A549 (cell line): ENCODE measurements around the gene OSBPL3. TPM values are rescaled to one million over a fixed set of nuclear protein-coding genes. Genes with fewer than 3 reads are reported as not detected.

Experiments
- ATAC-seq, 2 experiments: fragments of 200-7000 bp in 1 of 2; fragments of >200 bp in 1 of 2; cut with Nextera tagmentation in 1 of 2; cut with Tn5 transposase in 1 of 2; 3 replicates each; pipeline versions ENCODE4 v1.8.0 to v1.9.1; 2018 to 2020; ENCODE audit warnings: mild to moderate bottlenecking in 1 of 2, moderate library complexity in 1 of 2
- CTCF ChIA-PET: fragments of 300-600 bp; sonication (Branson Sonifier 250); formaldehyde crosslinking; extraction: SDS; loops from one replicate; lab custom pipeline; 2021; ENCODE audit warnings: antibody characterized with exemption, inconsistent platforms; lab: Yijun Ruan, JAX
- POLR2A ChIA-PET: fragments of 350-600 bp; formaldehyde crosslinking; extraction: SDS; loops from one replicate; lab custom pipeline; 2021; ENCODE audit warnings: antibody characterized with exemption, inconsistent platforms; lab: Yijun Ruan, JAX
- DNase-seq, 2 experiments: peaks; one replicate each; pipeline versions ENCODE4 v3.0.0 to v3.0.0-alpha.2; 2011 to 2016; ENCODE audit warnings: low read depth in 1 of 2, low spot score in 1 of 2
- FAIRE-seq: peaks from 2 replicates; lab custom pipeline; 2011; peaks lifted over from hg19 to GRCh38; lab: Jason Lieb, UNC
- H3K27ac ChIP-seq, 2 experiments: fragments of >200 bp; sonication (Bioruptor Twin); formaldehyde crosslinking; 3 replicates each; pipeline ENCODE4 v1.5.1; 2016 to 2017
- H3K4me1 ChIP-seq: fragments of >200 bp; sonication (Bioruptor Twin); formaldehyde crosslinking; 3 replicates; pipeline ENCODE4 v1.6.1; 2016
- H3K4me2 ChIP-seq: fragments of >200 bp; sonication (Bioruptor Twin); formaldehyde crosslinking; 3 replicates; pipeline ENCODE4 v1.6.1; 2016
- H3K4me3 ChIP-seq: fragments of >200 bp; sonication (Bioruptor Twin); formaldehyde crosslinking; 3 replicates; pipeline ENCODE4 v1.5.1; 2016
- H3K9me3 ChIP-seq: fragments of >200 bp; sonication (Bioruptor Twin); formaldehyde crosslinking; 3 replicates; pipeline ENCODE4 v1.6.1; 2016
- ATOH8 ChIP-seq: fragments of 250-450 bp; sonication (Bioruptor Pico); IDR thresholded peaks from 2 replicates; pipeline ENCODE4 v1.5.0; 2020; ENCODE audit warnings: low read depth, mild to moderate bottlenecking, moderate library complexity
- BCL3 ChIP-seq: fragments of >200 bp; sonication (Bioruptor Twin); formaldehyde crosslinking; IDR thresholded peaks from 3 replicates; pipeline ENCODE4 v1.6.1; 2016
- CEBPB ChIP-seq, 2 experiments: fragments of >200 bp in 1 of 2; sonication (Bioruptor Twin) in 1 of 2; formaldehyde crosslinking in 1 of 2; IDR thresholded peaks; 2 replicates each; pipeline ENCODE4 v1.6.1; 2012 to 2016
- CHD4 ChIP-seq: fragments of 200-600 bp; sonication (generic); IDR thresholded peaks from 2 replicates; pipeline ENCODE4 v1.6.1; 2016; ENCODE audit warnings: antibody characterized with exemption, mild to moderate bottlenecking, borderline replicate concordance
- E2F6 ChIP-seq: IDR thresholded peaks from 2 replicates; pipeline ENCODE4 v1.6.1; 2012; ENCODE audit warnings: low read depth, borderline replicate concordance
- EP300 ChIP-seq, 2 experiments: fragments of >200 bp; sonication (Bioruptor Twin); formaldehyde crosslinking; IDR thresholded peaks; 2 replicates in 1 of 2; 3 replicates in 1 of 2; pipeline ENCODE4 v1.6.1; 2016 to 2017
- ESRRA ChIP-seq: fragments of 150-350 bp; IDR thresholded peaks from 2 replicates; pipeline ENCODE4 v1.6.1; 2014; ENCODE audit warnings: mild to moderate bottlenecking, low read length, borderline replicate concordance
- FOSL2 ChIP-seq, 2 experiments: fragments of 450-650 bp in 1 of 2; fragments of >200 bp in 1 of 2; sonication (Bioruptor Twin) in 1 of 2; formaldehyde crosslinking; IDR thresholded peaks; 2 replicates each; pipeline versions ENCODE4 v1.5.0 to v1.6.1; 2016 to 2020; ENCODE audit warnings: mild to moderate bottlenecking in 1 of 2, moderate library complexity in 1 of 2
- GATA3 ChIP-seq: IDR thresholded peaks from 2 replicates; pipeline ENCODE4 v1.6.1; 2012; ENCODE audit warnings: borderline replicate concordance
- HDAC2 ChIP-seq: fragments of 200-600 bp; sonication (generic); IDR thresholded peaks from 2 replicates; pipeline ENCODE4 v1.6.1; 2016
- HOXB13 ChIP-seq: fragments of 250-450 bp; sonication (Bioruptor Pico); IDR thresholded peaks from 2 replicates; pipeline ENCODE4 v1.5.0; 2020; ENCODE audit warnings: low read depth, mild to moderate bottlenecking, moderate library complexity
- HOXB5 ChIP-seq: fragments of 250-450 bp; sonication (Bioruptor Pico); IDR thresholded peaks from 2 replicates; pipeline ENCODE4 v1.5.0; 2020; ENCODE audit warnings: mild to moderate bottlenecking, moderate library complexity
- KDM1A ChIP-seq: fragments of 200-600 bp; sonication (generic); IDR thresholded peaks from 2 replicates; pipeline ENCODE4 v1.6.1; 2016; ENCODE audit warnings: low read depth, mild to moderate bottlenecking
- KDM5A ChIP-seq: fragments of 200-600 bp; sonication (generic); IDR thresholded peaks from 2 replicates; pipeline ENCODE4 v1.6.1; 2016; ENCODE audit warnings: antibody characterized with exemption, mild to moderate bottlenecking
- MAFK ChIP-seq: fragments of 450-650 bp; IDR thresholded peaks from 2 replicates; pipeline ENCODE4 v1.6.1; 2014; ENCODE audit not compliant: partially characterized antibody
- MYC ChIP-seq: IDR thresholded peaks from 2 replicates; pipeline ENCODE4 v1.6.1; 2012; ENCODE audit warnings: mild to moderate bottlenecking, inconsistent platforms, low read length, improper control_type of control experiment, borderline replicate concordance
- NFE2L2 ChIP-seq: fragments of 150-350 bp; conservative IDR thresholded peaks from 2 replicates; pipeline ENCODE4 v1.6.1; 2014; ENCODE audit warnings: low read length
- NPAS2 ChIP-seq: fragments of 250-450 bp; sonication (Bioruptor Pico); IDR thresholded peaks from 2 replicates; pipeline ENCODE4 v1.8.0; 2022; ENCODE audit warnings: mild to moderate bottlenecking, moderate library complexity, borderline replicate concordance
- PHF8 ChIP-seq: fragments of 200-600 bp; sonication (generic); IDR thresholded peaks from 2 replicates; pipeline ENCODE4 v1.6.1; 2016; ENCODE audit warnings: low read depth, mild to moderate bottlenecking, antibody characterized with exemption, moderate library complexity, borderline replicate concordance
- POLR2A ChIP-seq: IDR thresholded peaks from 2 replicates; pipeline ENCODE4 v1.6.1; 2012; ENCODE audit warnings: mild to moderate bottlenecking, low read length
- RAD21 ChIP-seq, 2 experiments: fragments of >200 bp in 1 of 2; sonication (Bioruptor Twin) in 1 of 2; formaldehyde crosslinking in 1 of 2; IDR thresholded peaks in 1 of 2; conservative IDR thresholded peaks in 1 of 2; 2 replicates in 1 of 2; 3 replicates in 1 of 2; pipeline ENCODE4 v1.6.1; 2012 to 2018; ENCODE audit warnings: inconsistent platforms in 1 of 2
- RARB ChIP-seq: fragments of 250-450 bp; sonication (Bioruptor Pico); IDR thresholded peaks from 2 replicates; pipeline ENCODE4 v1.8.0; 2021; ENCODE audit warnings: mild to moderate bottlenecking, moderate library complexity
- RCOR1 ChIP-seq: fragments of 150-350 bp; IDR thresholded peaks from 2 replicates; pipeline ENCODE4 v1.6.1; 2014; ENCODE audit warnings: antibody characterized with exemption, low read length, low read depth
- TFCP2L1 ChIP-seq: fragments of 250-450 bp; sonication (Bioruptor Pico); IDR thresholded peaks from 2 replicates; pipeline ENCODE4 v1.5.0; 2021; ENCODE audit warnings: mild to moderate bottlenecking
- USF2 ChIP-seq: fragments of 450-650 bp; IDR thresholded peaks from 2 replicates; pipeline ENCODE4 v1.6.1; 2014; ENCODE audit warnings: antibody characterized with exemption
- WGBS: methylation state at CpG from one replicate; pipeline ENCODE4 v1.1.6; 2017; ENCODE audit errors: missing lambda C conversion rate; 5-methylcytosine and 5-hydroxymethylcytosine counted together
- polyA plus RNA-seq, 4 experiments: library from polyadenylated mRNA; depleted of rRNA in 3 of 4; stranded (reverse); fragments of >200 nt; fragmentation: RNase III in 1 of 4; extraction: RNeasy Plus Mini Kit Qiagen cat#74134 plus additional on column Dnase treatment in 1 of 4; gene quantifications; 2 replicates in 3 of 4; 3 replicates in 1 of 4; pipeline ENCODE4 v1.2.3, GENCODE V29; 2011 to 2017

Gene OSBPL3
- polyA plus RNA-seq, 2 of the 4 experiments (the other 2 are of a cell fraction): 10.9 to 17.4 TPM

- TF ChIP-seq MAFK: no peak
- no peak for TF ChIP-seq PHF8
- no peak for TF ChIP-seq NPAS2 (CRISPR knock-in tag)
- TF ChIP-seq KDM5A: no peak
- no peak for TF ChIP-seq TFCP2L1 (CRISPR knock-in tag)
- DNase-seq (no peak), FAIRE-seq (no peak), ATAC-seq (no peak)
- H3K4me1 ChIP-seq: 0 out of 3 replicates have a peak, but pooled peaks cover 3% of the 10 kb centered on the region
- H3K27ac ChIP-seq: no peak overlapping the region
- CTCF ChIA-PET: interaction anchor here (0.9 kb wide), 1 partner anchor 252 kb away, joined by 4 read pairs; no protein-coding TSS in a partner anchor
- H3K4me2 ChIP-seq: no peak overlapping the region
- POLR2A ChIA-PET: no interaction called here
- H3K4me3 ChIP-seq: no peak overlapping the region
- no peaks in the 10 kb centered on the region for H3K9me3 ChIP-seq
- 82% methylated on average over 5 of the region's 5 CpGs for WGBS
Measured at GRCh38 chr7:24842449-24843241, 137.3 kb downstream of the OSBPL3 start.

- no peak for TF ChIP-seq RARB (CRISPR knock-in tag)
- TF ChIP-seq NFE2L2: no peak
- no peak for TF ChIP-seq HDAC2
- no peak for TF ChIP-seq USF2
- no peak for TF ChIP-seq MYC
- no peak for TF ChIP-seq POLR2A
- no peak for TF ChIP-seq CEBPB (IDR thresholded peaks at IDR 0.05)
- no peak for TF ChIP-seq RCOR1
- TF ChIP-seq ESRRA: no peak
- TF ChIP-seq HOXB5: no peak
- TF ChIP-seq E2F6: no peak
- no peak for TF ChIP-seq HOXB13
- TF ChIP-seq, all 56 proteins: peak for 0
- ATAC-seq (no peak), FAIRE-seq (no peak), DNase-seq (no peak)
- Histone ChIP-seq H3K4me2 (no peak overlapping the region), H3K4me1 (0 out of 3 replicates have a peak, but pooled peaks cover 3% of the 10 kb centered on the region), H3K9me3 (no peaks in the 10 kb centered on the region), H3K27ac (no peak overlapping the region), H3K4me3 (no peak overlapping the region)
- ChIA-PET POLR2A (no interaction called here), CTCF (no interaction called here)
- 49% methylated on average over 2 of the region's 2 CpGs for WGBS
Measured at GRCh38 chr7:24842029-24842428, 137.9 kb downstream of the OSBPL3 start.

- ChIA-PET CTCF (interaction anchor here (0.6 to 2.1 kb wide), 5 partner anchors 12 to 229 kb away, joined by 3 to 5 read pairs (median 4); no protein-coding TSS in a partner anchor), POLR2A (no interaction called here)
- Histone ChIP-seq H3K4me3 (no peak overlapping the region), H3K4me1 (0 out of 3 replicates have a peak, but pooled peaks cover 3% of the 10 kb centered on the region), H3K9me3 (no peaks in the 10 kb centered on the region), H3K4me2 (no peak overlapping the region), H3K27ac (no peak overlapping the region)
- TF ChIP-seq RAD21 (conservative IDR thresholded peaks at IDR 0.05 in 1 of 2, IDR thresholded peaks at IDR 0.05 in 1 of 2) (no peak), FOSL2 (IDR thresholded peaks at IDR 0.05) (no peak), FOSL2 (CRISPR knock-in tag; IDR thresholded peaks at IDR 0.05) (peak; percentile 46)
- ATAC-seq (no peak), FAIRE-seq (no peak), DNase-seq (no peak)
Measured at GRCh38 chr7:24840563-24840962, 139.4 kb downstream of the OSBPL3 start.

GRCh38 chr7:24836084-24836483 lies 143.9 kb downstream of the OSBPL3 start:
- CTCF ChIA-PET: no interaction called here
- 96% methylated on average over 2 of the region's 2 CpGs for WGBS
- POLR2A ChIA-PET: no interaction called here
- TF ChIP-seq ATOH8 (CRISPR knock-in tag): no peak
- no peak for TF ChIP-seq CHD4
- TF ChIP-seq ESRRA: no peak
- no peak for TF ChIP-seq USF2
- TF ChIP-seq BCL3: no peak
- TF ChIP-seq KDM1A: no peak
- no peak for TF ChIP-seq GATA3
- no peak for TF ChIP-seq EP300 (IDR thresholded peaks at IDR 0.05)

More at GRCh38 chr7:24836084-24836483, 143.9 kb downstream of the OSBPL3 start:
- Histone ChIP-seq H3K4me1 (no peaks in the 10 kb centered on the region), H3K9me3 (no peaks in the 10 kb centered on the region), H3K27ac (no peak overlapping the region), H3K4me2 (no peak overlapping the region), H3K4me3 (no peak overlapping the region)
- no peak for FAIRE-seq
- DNase-seq: no peak
- no peak for ATAC-seq
